Measurements from ENCODE around the gene CYSRT1. TPM values are rescaled to one million over a fixed set of nuclear protein-coding genes. Genes with fewer than 3 reads are reported as not detected.

Gene CYSRT1
- total RNA-seq, 1 experiment from 2014 or later, result 1.0 TPM

DNA sequence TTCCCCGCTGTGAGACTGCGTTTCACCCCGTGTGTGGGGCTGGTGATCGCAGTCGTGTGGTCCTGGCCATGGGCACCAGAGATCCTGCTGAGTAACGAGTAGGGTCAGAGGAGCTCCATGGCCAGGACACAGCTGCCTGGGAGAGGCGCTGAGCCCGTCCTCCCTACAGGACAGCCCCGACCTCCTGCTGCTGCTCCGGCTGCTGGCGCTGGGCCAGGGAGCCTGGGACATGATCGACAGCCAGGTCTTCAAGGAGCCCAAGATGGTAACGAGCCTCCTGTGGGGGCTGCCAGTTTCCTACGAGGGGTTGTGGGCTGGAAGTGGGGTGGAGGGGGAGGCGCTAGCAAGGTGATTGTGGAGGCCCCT is 41.2 kb downstream of the CYSRT1 start:
- H2BK15ac ChIP-seq (ENCODE audit: low read depth, low read length), result no peak overlapping the region
- H3T11ph ChIP-seq (ENCODE audit: low read length), result no peak overlapping the region
- no peaks in the 10 kb centered on the region for H3K23me2 ChIP-seq (ENCODE audit: insufficient read length, low read depth, low read length, poor library complexity, severe bottlenecking)
- no peak overlapping the region for H4K8ac ChIP-seq (replicated peaks; ENCODE audit: insufficient read length, low read depth, low read length)
- Mint-ChIP-seq H3K36me3 (ENCODE audit: insufficient read depth in 1 of 3, low read depth in 3 of 3) (peaks cover 10 to 55% (median 42%) of the 10 kb centered on the region in 3 experiments; a peak in 6 of 7 replicates), H3K27me3 (ENCODE audit: low read depth) (no peaks in the 10 kb centered on the region; the same call in 1 of the 2 replicates), H3K9me3 (no peaks in the 10 kb centered on the region; a peak in 1 of 5 replicates), H3K4me1 (0 out of 4 replicates have a peak, but pooled peaks cover 0 to 3% of the 10 kb centered on the region in 2 experiments), H3K4me3 (no peak overlapping the region), H3K27ac (no peak overlapping the region)
- H2BK20ac ChIP-seq (ENCODE audit: low read depth, low read length, poor library complexity, severe bottlenecking), result no peak overlapping the region
- no peak overlapping the region for H3K14ac ChIP-seq (ENCODE audit: insufficient read depth, low read length)
- no peak overlapping the region for H3K23ac ChIP-seq (ENCODE audit: insufficient read length, low read depth, low read length)
- H3K18ac ChIP-seq (ENCODE audit: insufficient read length, low read depth, low read length), result no peak overlapping the region
- no peak overlapping the region for H2BK12ac ChIP-seq (ENCODE audit: insufficient read length, low read depth, low read length)
- no peak for DNase-seq
- TF ChIP-seq, protein P1, sequence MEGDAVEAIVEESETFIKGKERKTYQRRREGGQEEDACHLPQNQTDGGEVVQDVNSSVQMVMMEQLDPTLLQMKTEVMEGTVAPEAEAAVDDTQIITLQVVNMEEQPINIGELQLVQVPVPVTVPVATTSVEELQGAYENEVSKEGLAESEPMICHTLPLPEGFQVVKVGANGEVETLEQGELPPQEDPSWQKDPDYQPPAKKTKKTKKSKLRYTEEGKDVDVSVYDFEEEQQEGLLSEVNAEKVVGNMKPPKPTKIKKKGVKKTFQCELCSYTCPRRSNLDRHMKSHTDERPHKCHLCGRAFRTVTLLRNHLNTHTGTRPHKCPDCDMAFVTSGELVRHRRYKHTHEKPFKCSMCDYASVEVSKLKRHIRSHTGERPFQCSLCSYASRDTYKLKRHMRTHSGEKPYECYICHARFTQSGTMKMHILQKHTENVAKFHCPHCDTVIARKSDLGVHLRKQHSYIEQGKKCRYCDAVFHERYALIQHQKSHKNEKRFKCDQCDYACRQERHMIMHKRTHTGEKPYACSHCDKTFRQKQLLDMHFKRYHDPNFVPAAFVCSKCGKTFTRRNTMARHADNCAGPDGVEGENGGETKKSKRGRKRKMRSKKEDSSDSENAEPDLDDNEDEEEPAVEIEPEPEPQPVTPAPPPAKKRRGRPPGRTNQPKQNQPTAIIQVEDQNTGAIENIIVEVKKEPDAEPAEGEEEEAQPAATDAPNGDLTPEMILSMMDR (conservative IDR thresholded peaks at IDR 0.05), result no peak
- no peak overlapping the region for H2BK120ac ChIP-seq (ENCODE audit: low read depth, low read length, poor library complexity, severe bottlenecking)
- H3K9ac ChIP-seq (ENCODE audit: extremely low read depth, insufficient read length, low read length), result no peak overlapping the region
- no peak overlapping the region for H3K56ac ChIP-seq (ENCODE audit: insufficient read length, low read depth, low read length)
- no peak overlapping the region for H2AK5ac ChIP-seq (ENCODE audit: insufficient read length, low read length)
- no CpG with 5 or more reads among the region's 15 CpGs for WGBS (ENCODE audit: extremely low coverage, insufficient read length, low lambda C conversion rate)
- H2BK5ac ChIP-seq (ENCODE audit: insufficient read length, low read length), result no peak overlapping the region
- no peak overlapping the region for H4K5ac ChIP-seq (ENCODE audit: insufficient read length, low read depth, low read length)
- H3K79me1 ChIP-seq (ENCODE audit: insufficient read depth, low read depth, low read length, poor library complexity, severe bottlenecking), result no peaks in the 10 kb centered on the region
- no peaks in the 10 kb centered on the region for H3K4me1 ChIP-seq (ENCODE audit: insufficient read depth, low read length)
- H3K9me3 ChIP-seq (ENCODE audit: control insufficient read depth, low read depth, low read length), result no peaks in the 10 kb centered on the region
- H4K20me1 ChIP-seq (ENCODE audit: control insufficient read depth, insufficient read depth, insufficient read length), result no peaks in the 10 kb centered on the region
- no peak overlapping the region for H3K4me2 ChIP-seq (ENCODE audit: insufficient read depth, insufficient read length, low read length)
- no peak overlapping the region for H3K27ac ChIP-seq (ENCODE audit: insufficient read length, low read depth, low read length)
- H3K27me3 ChIP-seq (ENCODE audit: insufficient read depth, low read length), result no peaks in the 10 kb centered on the region
- no peak overlapping the region for H4K91ac ChIP-seq (ENCODE audit: insufficient read length, low read depth, low read length)
- no peaks in the 10 kb centered on the region for H3K79me2 ChIP-seq (ENCODE audit: insufficient read depth, low read length)
- H2AFZ ChIP-seq (ENCODE audit: low read length), result no peak overlapping the region
- H3K4ac ChIP-seq (ENCODE audit: low read depth, low read length), result no peak overlapping the region

All from H9 (cell line).